Natural killer cell (primary cell): ENCODE results near the gene CHN2. TPM values are rescaled to one million over a fixed set of nuclear protein-coding genes. Genes with fewer than 3 reads are reported as not detected.

ENCODE experiments used
- ATAC-seq, 3 donors: fragments of 150-1000 bp in 2 of 3; fragments of 200-7000 bp in 1 of 3; cut with Tn5 transposase; 1 replicate in 1 of 3; 2 replicates in 2 of 3; pipeline ENCODE4 v1.10.0; 2021; ENCODE audit warnings: mild to moderate bottlenecking in 2 of 3, moderate library complexity in 2 of 3
- DNase-seq, 2 donors: peaks; one replicate each; pipeline versions ENCODE4 v3.0.0 to v3.0.0-alpha.2; 2013 to 2021; ENCODE audit warnings: mixed read lengths in 1 of 2
- H3K27ac ChIP-seq: one replicate; pipeline ENCODE4 v1.5.1; 2013; ENCODE audit warnings: mild to moderate bottlenecking, low read length
- H3K27me3 ChIP-seq: one replicate; pipeline ENCODE4 v1.6.1; 2013; ENCODE audit warnings: low read length; ENCODE audit not compliant: control insufficient read depth, insufficient read depth
- H3K36me3 ChIP-seq: one replicate; pipeline ENCODE4 v1.6.1; 2013; ENCODE audit warnings: low read length; ENCODE audit not compliant: control insufficient read depth, insufficient read depth
- H3K4me1 ChIP-seq: one replicate; pipeline ENCODE4 v1.6.1; 2013; ENCODE audit warnings: low read length; ENCODE audit not compliant: control insufficient read depth, insufficient read depth
- H3K4me3 ChIP-seq: one replicate; pipeline ENCODE4 v1.5.1; 2013; ENCODE audit warnings: low read length
- H3K9me3 ChIP-seq: one replicate; pipeline ENCODE4 v1.6.1; 2013; ENCODE audit warnings: low read length; ENCODE audit not compliant: control insufficient read depth, insufficient read depth
- H3K27ac Mint-ChIP-seq, 2 donors: one replicate each; pipeline ENCODE4 v1.8.0; 2022; ENCODE audit warnings: mild to moderate bottlenecking in 2 of 2, mixed read lengths in 2 of 2, moderate library complexity in 1 of 2
- H3K27me3 Mint-ChIP-seq, 2 donors: one replicate each; pipeline ENCODE4 v1.8.0; 2022; ENCODE audit warnings: low read depth in 2 of 2, mixed read lengths in 2 of 2
- H3K36me3 Mint-ChIP-seq: one replicate; pipeline ENCODE4 v1.8.0; 2022; ENCODE audit warnings: mixed read lengths
- H3K4me1 Mint-ChIP-seq, 2 donors: one replicate each; pipeline ENCODE4 v1.8.0; 2022; ENCODE audit warnings: mixed read lengths in 2 of 2
- H3K4me3 Mint-ChIP-seq: one replicate; pipeline ENCODE4 v1.8.0; 2022; ENCODE audit warnings: mild to moderate bottlenecking, moderate library complexity, mixed read lengths
- H3K9me3 Mint-ChIP-seq, 2 donors: one replicate each; pipeline ENCODE4 v1.8.0; 2022; ENCODE audit warnings: mixed read lengths in 2 of 2
- CTCF ChIP-seq: fragments of 200-600 bp; IDR thresholded peaks from one replicate; pipeline ENCODE4 v1.8.0; 2022; ENCODE audit warnings: antibody characterized with exemption
- WGBS: methylation state at CpG from one replicate; pipeline ENCODE4 v1.1.7; 2013; ENCODE audit warnings: missing lambda C conversion rate; ENCODE audit not compliant: insufficient coverage; 5-methylcytosine and 5-hydroxymethylcytosine counted together
- intact Hi-C: fragments of 100-400 bp; cut with micrococcal nuclease; formaldehyde crosslinking; loops from one replicate; pipeline ENCODE4 v1.14.2; 2022
- total RNA-seq, 4 donors: library from RNA; stranded (reverse); fragments of 120-200 nt in 1 of 4; gene quantifications; one replicate each; pipeline versions ENCODE4 v1.2.3 to v1.2.4, GENCODE V29; 2013 to 2022

The CHN2 gene
- total RNA-seq, 3 donors from 2014 or later (not counting 1 experiment from before 2014, with no cell fraction given) = 23.2 to 40.6 (median 30.2) TPM

GRCh38 chr7:29461996-29462395 is 267.4 kb downstream of the CHN2 start:
- 99% methylated on average over 4 of the region's 4 CpGs for WGBS
- Mint-ChIP-seq H3K36me3 (no peaks in the 10 kb centered on the region), H3K27me3 (no peaks in the 10 kb centered on the region), H3K9me3 (no peaks in the 10 kb centered on the region), H3K27ac (no peak overlapping the region), H3K4me3 (no peak overlapping the region), H3K4me1 (no peaks in the 10 kb centered on the region)
- no peak for TF ChIP-seq CTCF
- Histone ChIP-seq H3K27me3 (no peaks in the 10 kb centered on the region), H3K9me3 (no peaks in the 10 kb centered on the region), H3K4me1 (no peaks in the 10 kb centered on the region), H3K36me3 (no peaks in the 10 kb centered on the region), H3K27ac (no peak overlapping the region), H3K4me3 (no peak overlapping the region)
- DNase-seq = no peak
- intact Hi-C loops = no loop called here
- ATAC-seq = no peak

- Mint-ChIP-seq H3K4me1 (no peaks in the 10 kb centered on the region), H3K27ac (no peak overlapping the region), H3K27me3 (no peaks in the 10 kb centered on the region), H3K4me3 (no peak overlapping the region), H3K9me3 (no peaks in the 10 kb centered on the region), H3K36me3 (no peaks in the 10 kb centered on the region)
- Histone ChIP-seq H3K36me3 (no peaks in the 10 kb centered on the region), H3K27me3 (no peaks in the 10 kb centered on the region), H3K9me3 (no peaks in the 10 kb centered on the region), H3K4me1 (no peaks in the 10 kb centered on the region), H3K4me3 (no peak overlapping the region), H3K27ac (no peak overlapping the region)
- ATAC-seq (no peak), DNase-seq (no peak)
- TF ChIP-seq CTCF = no peak
- intact Hi-C loops = no loop called here
- 100% methylated on average over 2 of the region's 3 CpGs for WGBS
These were observed 269.1 kb downstream of the CHN2 start for GRCh38 chr7:29463504-29464158.

GRCh38 chr7:29464753-29465152 is 270.2 kb downstream of the CHN2 start:
- Mint-ChIP-seq H3K27ac (no peak overlapping the region), H3K4me3 (no peak overlapping the region), H3K4me1 (no peaks in the 10 kb centered on the region), H3K36me3 (no peaks in the 10 kb centered on the region), H3K27me3 (no peaks in the 10 kb centered on the region), H3K9me3 (no peaks in the 10 kb centered on the region)
- Histone ChIP-seq H3K36me3 (no peaks in the 10 kb centered on the region), H3K9me3 (no peaks in the 10 kb centered on the region), H3K4me1 (no peaks in the 10 kb centered on the region), H3K27ac (no peak overlapping the region), H3K4me3 (no peak overlapping the region), H3K27me3 (no peaks in the 10 kb centered on the region)
- DNase-seq = no peak
- no peak for ATAC-seq
- 78% methylated on average over 3 of the region's 3 CpGs for WGBS
- intact Hi-C loops = no loop called here
- no peak for TF ChIP-seq CTCF
